HepG2 (cell line): ENCODE data around the gene RYR2. TPM values are rescaled to one million over a fixed set of nuclear protein-coding genes. Genes with fewer than 3 reads are reported as not detected.

Experiments
- ATAC-seq: fragments of 200-7000 bp; cut with Tn5 transposase; 3 replicates; pipeline ENCODE4 v1.9.1; 2020; ENCODE audit warnings: mild to moderate bottlenecking, moderate library complexity
- BruUV-seq: library from RNA; stranded (reverse); fragments of 400-500 nt; replicated peaks from 2 replicates; lab custom pipeline; 2021; lab: Mats Ljungman, UMichigan
- CTCF ChIA-PET: fragments of 300-600 bp; formaldehyde crosslinking; extraction: SDS; loops from one replicate; lab custom pipeline; 2021; ENCODE audit warnings: low total read pairs, inconsistent platforms, low intra/inter-chr PET ratio; lab: Yijun Ruan, JAX
- POLR2A ChIA-PET: fragments of 350-600 bp; sonication (Branson Sonifier 250); formaldehyde crosslinking; loops from one replicate; lab custom pipeline; 2020; ENCODE audit warnings: antibody characterized with exemption, inconsistent platforms; lab: Yijun Ruan, JAX
- DNase-seq: peaks from one replicate; pipeline ENCODE4 v3.0.0-alpha.2; 2015; ENCODE audit warnings: low spot score
- FAIRE-seq: peaks from 3 replicates; lab custom pipeline; 2011; peaks lifted over from hg19 to GRCh38; lab: Jason Lieb, UNC
- H2AFZ ChIP-seq: one replicate; pipeline ENCODE4 v1.6.1; 2011; ENCODE audit warnings: low read length, inconsistent platforms
- H3K27ac ChIP-seq: fragments of 300-600 bp; 3 replicates; pipeline ENCODE4 v1.8.0; 2011; ENCODE audit warnings: mixed run types, mild to moderate bottlenecking, mixed read lengths, low read length, inconsistent platforms; ENCODE audit not compliant: insufficient read depth; ENCODE audit errors: extremely low read length
- H3K27me3 ChIP-seq, 2 experiments: fragments of 200-600 bp in 1 of 2; 2 replicates in 1 of 2; 3 replicates in 1 of 2; pipeline versions ENCODE4 v1.6.0 to v1.8.0; 2011; ENCODE audit warnings: low read length in 2 of 2, mild to moderate bottlenecking in 2 of 2, moderate library complexity in 2 of 2, inconsistent platforms in 1 of 2; ENCODE audit not compliant: insufficient read depth in 2 of 2, control insufficient read depth in 1 of 2
- H3K36me3 ChIP-seq, 2 experiments: fragments of 200-600 bp in 1 of 2; replicated peaks in 1 of 2; 2 replicates in 1 of 2; 3 replicates in 1 of 2; pipeline versions ENCODE4 v1.5.1 to v1.8.0; 2011; ENCODE audit warnings: low read length in 2 of 2, inconsistent platforms in 1 of 2; ENCODE audit not compliant: insufficient read depth in 2 of 2, control insufficient read depth in 1 of 2
- H3K4me1 ChIP-seq: 2 replicates; pipeline ENCODE4 v1.5.1; 2012; ENCODE audit warnings: low read length, inconsistent platforms; ENCODE audit not compliant: insufficient read depth
- H3K4me2 ChIP-seq: 2 replicates; pipeline ENCODE4 v1.6.0; 2011; ENCODE audit warnings: low read depth, low read length, inconsistent platforms
- H3K4me3 ChIP-seq, 3 experiments: fragments of 200-600 bp in 1 of 3; sonication (generic), shearing (Covaris generic) in 1 of 3; replicated peaks in 1 of 3; 2 replicates each; pipeline ENCODE4 v1.5.1; 2011 to 2016; ENCODE audit warnings: low read length in 3 of 3, inconsistent platforms in 2 of 3, low read depth in 2 of 3, mild to moderate bottlenecking in 2 of 3, control low read depth in 1 of 3, mixed read lengths in 1 of 3; ENCODE audit not compliant: insufficient read depth in 1 of 3
- H3K79me2 ChIP-seq: one replicate; pipeline ENCODE4 v1.6.1; 2011; ENCODE audit warnings: low read length, inconsistent platforms; ENCODE audit not compliant: insufficient read depth
- H3K9ac ChIP-seq: 2 replicates; pipeline ENCODE4 v1.6.0; 2011; ENCODE audit warnings: mild to moderate bottlenecking, low read depth, low read length, inconsistent platforms; ENCODE audit not compliant: insufficient read depth
- H3K9me3 ChIP-seq: 2 replicates; pipeline ENCODE4 v1.5.1; 2012; ENCODE audit warnings: mild to moderate bottlenecking, low read length
- H4K20me1 ChIP-seq: 2 replicates; pipeline ENCODE4 v1.6.0; 2011; ENCODE audit warnings: inconsistent platforms, mild to moderate bottlenecking, low read length, moderate library complexity; ENCODE audit not compliant: insufficient read depth
- ARNT ChIP-seq: fragments of 450-650 bp; IDR thresholded peaks from 2 replicates; pipeline ENCODE4 v1.6.1; 2017
- CBFB ChIP-seq: sonication (generic); formaldehyde crosslinking; IDR thresholded peaks from 2 replicates; pipeline ENCODE4 v1.4.0; 2020; ENCODE audit warnings: missing genetic modification reagents
- KDM6A ChIP-seq: IDR thresholded peaks from 2 replicates; pipeline ENCODE4 v1.6.1; 2016; ENCODE audit warnings: low read depth
- REXO4 ChIP-seq: sonication (generic); formaldehyde crosslinking; IDR thresholded peaks from 2 replicates; pipeline ENCODE4 v1.8.0; 2022; ENCODE audit warnings: missing genetic modification reagents, mild to moderate bottlenecking, borderline replicate concordance
- SALL2 ChIP-seq: sonication (generic); formaldehyde crosslinking; IDR thresholded peaks from 2 replicates; pipeline ENCODE4 v1.8.1; 2023; ENCODE audit warnings: mild to moderate bottlenecking, missing genetic modification reagents, inconsistent platforms
- ZEB1 ChIP-seq: IDR thresholded peaks from 2 replicates; pipeline ENCODE4 v1.6.1; 2012; ENCODE audit warnings: mild to moderate bottlenecking, low read depth, inconsistent platforms; ENCODE audit not compliant: insufficient replicate concordance
- ZIK1 ChIP-seq: sonication (generic); formaldehyde crosslinking; IDR thresholded peaks from 2 replicates; pipeline ENCODE4 v1.5.0; 2020; ENCODE audit warnings: mild to moderate bottlenecking, low read depth, missing genetic modification reagents, borderline replicate concordance
- ZKSCAN5 ChIP-seq: sonication (generic); formaldehyde crosslinking; IDR thresholded peaks from 2 replicates; pipeline ENCODE4 v1.5.1; 2020; ENCODE audit warnings: mild to moderate bottlenecking, missing genetic modification reagents
- ZNF326 ChIP-seq: sonication (generic); formaldehyde crosslinking; IDR thresholded peaks from 2 replicates; pipeline ENCODE4 v1.4.0; 2020; ENCODE audit warnings: missing genetic modification reagents, borderline replicate concordance
- ZNF335 ChIP-seq: sonication (generic); formaldehyde crosslinking; IDR thresholded peaks from 2 replicates; pipeline ENCODE4 v1.4.0; 2020; ENCODE audit warnings: missing genetic modification reagents
- ZNF543 ChIP-seq: sonication (generic); formaldehyde crosslinking; IDR thresholded peaks from 2 replicates; pipeline ENCODE4 v1.4.0; 2020; ENCODE audit warnings: mild to moderate bottlenecking, missing genetic modification reagents
- ZNF83 ChIP-seq: sonication (generic); formaldehyde crosslinking; IDR thresholded peaks from 2 replicates; pipeline ENCODE4 v1.4.0; 2020; ENCODE audit warnings: missing genetic modification reagents, mild to moderate bottlenecking, borderline replicate concordance
- WGBS: methylation state at CpG from one replicate; pipeline ENCODE4 v1.1.6; 2017; ENCODE audit warnings: low lambda C conversion rate; 5-methylcytosine and 5-hydroxymethylcytosine counted together
- in situ Hi-C: cut with HindIII; loops from 2 replicates; pipeline ENCODE4 v1.10.0; 2017; ENCODE audit warnings: low pct_unique_long_range_greater_than_20kb; ENCODE audit not compliant: extremely low pct_ligation_motif_present
- intact Hi-C: fragments of 100-400 bp; cut with micrococcal nuclease; formaldehyde crosslinking; loops from one replicate; pipeline ENCODE4 v1.10.0; 2022; ENCODE audit not compliant: unreplicated experiment
- polyA plus RNA-seq, 8 experiments: library from polyadenylated mRNA; depleted of rRNA in 3 of 8; stranded (reverse) in 7 of 8; unstranded in 1 of 8; fragments of >200 nt; fragmentation: Illumina TruSeq in 4 of 8; extraction: Trizol in 4 of 8; gene quantifications; 2 replicates each; pipeline versions ENCODE4 v1.2.1 to v1.2.3, GENCODE V29; 2011 to 2016; ENCODE audit warnings: low read depth in 4 of 8, missing spikeins in 1 of 8, mixed read lengths in 1 of 8; ENCODE audit not compliant: insufficient read depth in 1 of 8
- total RNA-seq, 5 experiments: library from RNA; depleted of rRNA; stranded (reverse); fragments of >200 nt; fragmentation: Illumina TruSeq; extraction: Trizol; gene quantifications; 2 replicates each; pipeline ENCODE4 v1.2.3, GENCODE V29; 2016; ENCODE audit warnings: low read depth in 1 of 5
- TF ChIP-seq, protein P1 (sequence below): sonication (generic); formaldehyde crosslinking; IDR thresholded peaks from 2 replicates; pipeline ENCODE4 v1.4.0; 2020; ENCODE audit warnings: missing genetic modification reagents, mild to moderate bottlenecking, borderline replicate concordance

Gene RYR2
- total and polyA plus RNA-seq, 2 of the 13 experiments (the other 11 are each of a cell fraction or from before 2014, with no cell fraction given) = not detected

DNA sequence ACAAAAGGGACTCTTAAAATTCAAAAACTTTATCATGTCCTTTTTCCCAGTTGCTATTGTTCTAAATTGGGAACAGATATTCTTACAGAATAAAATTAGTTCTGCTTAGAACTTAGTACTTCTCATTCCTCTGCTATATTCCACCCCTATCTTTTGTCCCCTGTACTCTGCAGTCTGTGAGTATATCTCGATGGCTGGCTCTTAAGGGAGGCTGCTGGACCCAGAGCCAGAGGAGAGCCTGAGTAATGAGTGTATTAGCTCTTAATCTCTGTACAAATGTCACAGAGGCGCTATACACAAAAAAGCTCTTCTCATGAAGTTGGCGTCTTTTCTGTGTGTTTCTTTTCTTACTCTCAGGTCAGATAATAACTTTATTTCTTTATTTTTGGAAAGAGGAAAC lies 425.3 kb downstream of the RYR2 start:
- FAIRE-seq (no peak), ATAC-seq (no peak), DNase-seq (no peak)
- in situ Hi-C loops (no loop called here), intact Hi-C loops (no loop called here)
- H4K20me1 ChIP-seq = no peaks in the 10 kb centered on the region
- H3K4me1 ChIP-seq = no peaks in the 10 kb centered on the region
- H3K36me3 ChIP-seq = no peaks in the 10 kb centered on the region
- no peak overlapping the region for H3K27ac ChIP-seq
- BruUV-seq = no TSS peak
- TF ChIP-seq ZKSCAN5 (CRISPR knock-in tag) (no peak), ZNF83 (no peak), ARNT (no peak)
- H3K4me3 ChIP-seq = no peak overlapping the region
- no peaks in the 10 kb centered on the region for H3K79me2 ChIP-seq
- H2AFZ ChIP-seq = no peak overlapping the region
- ChIA-PET CTCF (no interaction called here), POLR2A (no interaction called here)
- 3% methylated on average over 3 of the region's 3 CpGs for WGBS
- no peaks in the 10 kb centered on the region for H3K9me3 ChIP-seq
- no peak overlapping the region for H3K4me2 ChIP-seq
- H3K27me3 ChIP-seq = no peaks in the 10 kb centered on the region
- no peak overlapping the region for H3K9ac ChIP-seq

DNA sequence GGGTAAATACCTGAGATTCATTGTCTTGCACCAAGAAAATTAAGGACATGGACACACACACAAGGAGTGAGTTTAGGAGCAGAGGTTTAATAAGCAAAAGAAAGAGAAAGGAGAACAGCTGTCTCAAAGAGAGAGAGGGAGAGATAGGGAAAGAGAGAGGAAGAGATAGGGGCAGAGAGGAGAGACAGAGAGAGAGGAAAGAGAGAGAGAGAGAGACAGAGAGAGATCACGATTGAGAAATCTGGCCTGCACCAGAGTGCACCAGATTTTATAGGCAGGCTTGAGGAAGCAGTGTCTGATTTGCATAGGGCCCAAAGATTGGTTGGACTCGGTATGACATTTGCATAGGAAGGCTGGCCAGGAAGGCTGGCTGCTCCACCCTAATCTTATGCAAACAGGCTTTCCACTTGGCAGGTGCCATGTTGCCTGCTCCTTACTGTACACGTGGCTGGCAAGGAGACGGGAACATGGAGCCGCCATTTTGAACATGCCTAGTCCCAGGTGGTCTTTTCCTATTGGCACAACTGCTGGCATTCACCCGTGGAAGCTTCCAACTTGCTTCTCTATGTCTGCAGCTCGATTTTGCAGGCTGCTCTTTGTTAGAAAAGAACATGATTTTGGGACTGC lies 428.8 kb downstream of the RYR2 start:
- no TSS peak for BruUV-seq
- ChIA-PET CTCF (no interaction called here), POLR2A (no interaction called here)
- intact Hi-C loops (no loop called here), in situ Hi-C loops (no loop called here)
- DNase-seq (no peak), ATAC-seq (no peak), FAIRE-seq (no peak)
- Histone ChIP-seq H3K36me3 (no peaks in the 10 kb centered on the region), H3K79me2 (no peaks in the 10 kb centered on the region), H2AFZ (no peak overlapping the region), H3K27me3 (no peaks in the 10 kb centered on the region), H4K20me1 (no peaks in the 10 kb centered on the region), H3K9ac (no peak overlapping the region), H3K4me3 (no peak overlapping the region), H3K27ac (no peak overlapping the region), H3K4me1 (no peaks in the 10 kb centered on the region), H3K9me3 (no peaks in the 10 kb centered on the region), H3K4me2 (no peak overlapping the region)
- no peak for TF ChIP-seq ZNF335
- no peak for TF ChIP-seq ZEB1
- TF ChIP-seq ZNF543 = no peak
- TF ChIP-seq CBFB = no peak
- no peak for TF ChIP-seq KDM6A (CRISPR knock-in tag)
- TF ChIP-seq, protein P1, sequence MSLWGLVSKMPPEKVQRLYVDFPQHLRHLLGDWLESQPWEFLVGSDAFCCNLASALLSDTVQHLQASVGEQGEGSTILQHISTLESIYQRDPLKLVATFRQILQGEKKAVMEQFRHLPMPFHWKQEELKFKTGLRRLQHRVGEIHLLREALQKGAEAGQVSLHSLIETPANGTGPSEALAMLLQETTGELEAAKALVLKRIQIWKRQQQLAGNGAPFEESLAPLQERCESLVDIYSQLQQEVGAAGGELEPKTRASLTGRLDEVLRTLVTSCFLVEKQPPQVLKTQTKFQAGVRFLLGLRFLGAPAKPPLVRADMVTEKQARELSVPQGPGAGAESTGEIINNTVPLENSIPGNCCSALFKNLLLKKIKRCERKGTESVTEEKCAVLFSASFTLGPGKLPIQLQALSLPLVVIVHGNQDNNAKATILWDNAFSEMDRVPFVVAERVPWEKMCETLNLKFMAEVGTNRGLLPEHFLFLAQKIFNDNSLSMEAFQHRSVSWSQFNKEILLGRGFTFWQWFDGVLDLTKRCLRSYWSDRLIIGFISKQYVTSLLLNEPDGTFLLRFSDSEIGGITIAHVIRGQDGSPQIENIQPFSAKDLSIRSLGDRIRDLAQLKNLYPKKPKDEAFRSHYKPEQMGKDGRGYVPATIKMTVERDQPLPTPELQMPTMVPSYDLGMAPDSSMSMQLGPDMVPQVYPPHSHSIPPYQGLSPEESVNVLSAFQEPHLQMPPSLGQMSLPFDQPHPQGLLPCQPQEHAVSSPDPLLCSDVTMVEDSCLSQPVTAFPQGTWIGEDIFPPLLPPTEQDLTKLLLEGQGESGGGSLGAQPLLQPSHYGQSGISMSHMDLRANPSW (CRISPR knock-in tag) = no peak
- no peak for TF ChIP-seq ZNF326 (CRISPR knock-in tag)
- no peak for TF ChIP-seq REXO4 (CRISPR knock-in tag)
- TF ChIP-seq ZIK1 (CRISPR knock-in tag) = no peak
- TF ChIP-seq SALL2 (CRISPR knock-in tag) = no peak
- 3% methylated on average over 6 of the region's 7 CpGs for WGBS
